Testis (tissue), 3 donors: ENCODE results near the gene UNG. TPM values are rescaled to one million over a fixed set of nuclear protein-coding genes. Genes with fewer than 3 reads are reported as not detected.

Experiments
- DNase-seq: peaks from one replicate; pipeline ENCODE4 v3.0.0-alpha.2; 2019
- H3K27ac ChIP-seq, 2 donors: fragments of 200-600 bp; sonication (generic); one replicate each; pipeline ENCODE4 v1.5.1; 2019
- H3K27me3 ChIP-seq: fragments of 200-600 bp; sonication (generic); one replicate; pipeline ENCODE4 v1.5.1; 2019
- H3K36me3 ChIP-seq: fragments of 200-600 bp; sonication (generic); one replicate; pipeline ENCODE4 v1.5.1; 2017; ENCODE audit warnings: low read depth; ENCODE audit errors: missing control alignments
- H3K4me1 ChIP-seq: fragments of 200-600 bp; sonication (generic); one replicate; pipeline ENCODE4 v1.5.1; 2019
- H3K4me3 ChIP-seq, 2 donors: fragments of 200-600 bp; sonication (generic); one replicate each; pipeline ENCODE4 v1.5.1; 2017 to 2019
- H3K9me3 ChIP-seq: fragments of 200-600 bp; sonication (generic); one replicate; pipeline ENCODE4 v1.5.1; 2017
- CTCF ChIP-seq, 3 experiments: fragments of 450-650 bp in 2 of 3; fragments of 200-600 bp in 1 of 3; sonication (generic) in 1 of 3; IDR thresholded peaks; one replicate each; pipeline ENCODE4 v1.5.1; 2016 to 2019; ENCODE audit warnings: antibody characterized with exemption in 3 of 3, mild to moderate bottlenecking in 2 of 3, moderate library complexity in 1 of 3
- POLR2A ChIP-seq: fragments of 450-650 bp; IDR thresholded peaks from one replicate; pipeline ENCODE4 v1.6.1; 2017; ENCODE audit warnings: antibody characterized with exemption, mild to moderate bottlenecking, moderate library complexity
- WGBS, 2 donors: methylation state at CpG; one replicate each; pipeline ENCODE4 v1.1.5; 2018; 5-methylcytosine and 5-hydroxymethylcytosine counted together
- intact Hi-C: fragments of 100-400 bp; cut with DNase I; formaldehyde crosslinking; loops from one replicate; pipeline ENCODE4 v1.15.1; 2023; ENCODE audit warnings: low total_unique reads
- polyA plus RNA-seq: library from polyadenylated mRNA; stranded (reverse); fragments of 350-450 nt; fragmentation: Illumina TruSeq; extraction: RNeasy Lipid Tissue Mini Kit (QIAGEN cat#74804); gene quantifications from one replicate; pipeline ENCODE4 v1.2.3, GENCODE V29; 2014; ENCODE audit warnings: low read depth, low replicate concordance; ENCODE audit not compliant: insufficient read depth
- total RNA-seq, 2 donors: library from RNA; depleted of rRNA; stranded (reverse); fragments of >200 nt; gene quantifications; one replicate each; pipeline ENCODE4 v1.2.3, GENCODE V29; 2016

UNG gene
- total and polyA plus RNA-seq, 3 donors from 2014 or later = 55.3 to 81.5 (median 80.2) TPM

- TF ChIP-seq CTCF (IDR thresholded peaks at IDR 0.05) = no peak
- no peak for TF ChIP-seq POLR2A
- Histone ChIP-seq H3K36me3 (no peaks in the 10 kb centered on the region), H3K9me3 (no peaks in the 10 kb centered on the region), H3K27ac (peak overlapping the region in 1 of 2 donors; percentile 66), H3K4me1 (peaks cover 18% of the 10 kb centered on the region), H3K27me3 (no peaks in the 10 kb centered on the region), H3K4me3 (no peak overlapping the region)
- 45 to 46% methylated on average over 2 of the region's 2 CpGs for WGBS, 2 donors
- intact Hi-C loops = no loop called here
- DNase-seq = peak; percentile 74
Observed at GRCh38 chr12:109147954-109148353, 50.6 kb downstream of the UNG start.

DNA sequence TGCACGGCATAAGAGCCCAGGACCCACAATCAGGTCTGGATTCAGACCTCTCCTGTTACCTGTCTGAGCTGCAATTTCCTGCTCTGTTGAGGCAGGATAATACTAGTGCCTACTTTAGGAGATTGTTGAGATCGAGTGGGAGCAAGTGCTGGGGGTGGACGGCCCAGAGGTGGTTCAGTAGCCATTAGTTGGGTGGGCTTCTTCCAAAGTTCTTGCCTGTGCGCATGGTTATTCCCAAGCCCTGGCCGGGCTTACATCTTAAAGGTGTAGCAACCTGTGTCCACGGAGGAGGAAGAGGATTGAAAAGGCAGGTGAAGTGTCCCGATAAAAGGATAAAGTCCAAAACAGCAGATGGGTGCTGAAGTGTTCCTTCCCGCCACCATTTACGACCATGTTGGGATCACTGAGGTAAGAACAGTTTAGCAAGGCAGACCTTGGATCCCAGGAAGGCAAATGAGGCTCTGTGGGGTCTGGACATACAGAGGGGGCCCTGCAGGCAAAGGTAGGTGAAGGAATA lies 52.8 kb downstream of the UNG start:
- intact Hi-C loops = no loop called here
- TF ChIP-seq POLR2A = no peak
- no peak for TF ChIP-seq CTCF (IDR thresholded peaks at IDR 0.05)
- DNase-seq = peak; percentile 3
- Histone ChIP-seq H3K27me3 (no peaks in the 10 kb centered on the region), H3K27ac (peak overlapping the region in 1 of 2 donors; percentile 66), H3K36me3 (no peaks in the 10 kb centered on the region), H3K4me1 (peaks cover 22% of the 10 kb centered on the region), H3K4me3 (no peak overlapping the region), H3K9me3 (no peaks in the 10 kb centered on the region)
- 80 to 83% methylated on average over 8 to 9 of the region's 9 CpGs for WGBS, 2 donors

GRCh38 chr12:109151457-109151856 lies 54.1 kb downstream of the UNG start:
- no peak for DNase-seq
- intact Hi-C loops = no loop called here
- Histone ChIP-seq H3K4me1 (peaks cover 13% of the 10 kb centered on the region), H3K4me3 (no peak overlapping the region), H3K36me3 (no peaks in the 10 kb centered on the region), H3K27me3 (no peaks in the 10 kb centered on the region), H3K9me3 (no peaks in the 10 kb centered on the region), H3K27ac (peak overlapping the region in 1 of 2 donors; percentile 66)
- TF ChIP-seq CTCF (IDR thresholded peaks at IDR 0.05) (no peak), POLR2A (no peak)
- 92 to 96% methylated on average over 4 of the region's 4 CpGs for WGBS, 2 donors

DNA sequence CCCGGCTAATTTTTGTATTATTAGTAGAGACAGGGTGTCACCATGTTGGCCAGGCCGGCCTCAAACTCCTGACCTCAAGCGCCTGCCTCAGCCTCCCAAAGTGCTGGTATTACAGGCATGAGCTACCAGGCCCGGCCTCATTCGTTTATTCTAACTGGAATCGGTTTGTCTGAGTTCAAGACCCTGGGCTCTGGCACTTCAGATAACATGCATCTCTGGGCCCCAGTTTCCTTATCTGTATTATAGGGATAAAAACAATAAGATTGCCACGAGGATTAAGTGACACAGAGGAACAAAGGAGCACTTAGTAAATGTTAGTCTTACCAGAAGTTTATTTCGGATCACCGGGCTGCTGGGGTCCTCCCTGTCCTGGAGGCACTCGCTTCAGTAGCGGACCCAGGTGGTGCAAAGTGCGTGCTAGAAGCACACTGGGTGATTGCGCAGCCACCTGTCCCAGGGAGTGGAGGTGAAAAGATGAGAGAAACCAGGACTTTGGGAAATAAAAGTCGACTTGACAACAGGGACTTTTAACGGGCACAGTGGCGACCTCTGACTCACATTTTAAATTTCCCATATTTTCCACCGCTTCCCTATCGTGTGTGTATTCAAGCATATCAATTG lies 56.5 kb downstream of the UNG start:
- H3K4me1 ChIP-seq = peaks cover 15% of the 10 kb centered on the region
- no peaks in the 10 kb centered on the region for H3K36me3 ChIP-seq
- DNase-seq = no peak
- peak overlapping the region; percentile 56 to 77 for H3K27ac ChIP-seq
- WGBS, 2 donors = 18 to 21% methylated on average over 18 of the region's 18 CpGs
- intact Hi-C loops = no loop called here
- no peak for TF ChIP-seq CTCF (IDR thresholded peaks at IDR 0.05)
- no peak for TF ChIP-seq POLR2A
- peak overlapping the region; percentile 77 to 82 for H3K4me3 ChIP-seq
- H3K27me3 ChIP-seq = no peaks in the 10 kb centered on the region
- H3K9me3 ChIP-seq = no peaks in the 10 kb centered on the region
